Uterus (tissue), 4 donors: ENCODE data around the gene BDNF. TPM values are rescaled to one million over a fixed set of nuclear protein-coding genes. Genes with fewer than 3 reads are reported as not detected.

ENCODE experiments used
- DNase-seq, 2 donors: peaks; one replicate each; pipeline ENCODE4 v3.0.0-alpha.2; 2019 to 2020
- H3K27ac ChIP-seq, 2 donors: fragments of 200-600 bp; sonication (generic); 1 replicate in 1 of 2; 2 replicates in 1 of 2; pipeline ENCODE4 v1.5.1; 2016 to 2018
- H3K27me3 ChIP-seq, 2 donors: fragments of 200-600 bp; sonication (generic); one replicate each; pipeline ENCODE4 v1.5.1; 2018 to 2019; ENCODE audit warnings: control low read depth in 1 of 2
- H3K36me3 ChIP-seq, 2 donors: fragments of 200-600 bp; sonication (generic); one replicate each; pipeline ENCODE4 v1.5.1; 2019; ENCODE audit warnings: control low read depth in 1 of 2
- H3K4me1 ChIP-seq, 2 donors: fragments of 200-600 bp; sonication (generic); one replicate each; pipeline ENCODE4 v1.5.1; 2018 to 2019; ENCODE audit warnings: control low read depth in 1 of 2
- H3K4me3 ChIP-seq, 2 donors: fragments of 200-600 bp; sonication (generic); 1 replicate in 1 of 2; 2 replicates in 1 of 2; pipeline ENCODE4 v1.5.1; 2018 to 2019; ENCODE audit warnings: mild to moderate bottlenecking in 1 of 2
- H3K9me3 ChIP-seq, 2 donors: fragments of 200-600 bp; sonication (generic); one replicate each; pipeline ENCODE4 v1.5.1; 2019; ENCODE audit warnings: control low read depth in 1 of 2
- POLR2A ChIP-seq, 2 donors: fragments of 450-650 bp; IDR thresholded peaks; one replicate each; pipeline ENCODE4 v1.6.1; 2016; ENCODE audit warnings: antibody characterized with exemption in 2 of 2, mild to moderate bottlenecking in 1 of 2, moderate library complexity in 1 of 2
- intact Hi-C: fragments of 100-400 bp; cut with DNase I; formaldehyde crosslinking; loops from one replicate; pipeline ENCODE4 v1.15.1; 2023; ENCODE audit warnings: low total_unique reads
- total RNA-seq, 4 donors: library from RNA; depleted of rRNA in 3 of 4; stranded (reverse); fragments of >200 nt in 3 of 4; gene quantifications; one replicate each; pipeline versions ENCODE4 v1.1.0 to v1.2.4, GENCODE V29; 2014 to 2023
- TF ChIP-seq, protein P1 (sequence below), 4 experiments: fragments of 200-600 bp in 2 of 4; fragments of 450-650 bp in 2 of 4; sonication (generic) in 2 of 4; IDR thresholded peaks; one replicate each; pipeline ENCODE4 v1.5.1; 2016 to 2019; ENCODE audit warnings: antibody characterized with exemption in 4 of 4, mild to moderate bottlenecking in 2 of 4, moderate library complexity in 1 of 4
- donor health status: DM: yes; HTN: yes; CAD: no.

Gene BDNF
- total RNA-seq, 4 donors from 2014 or later: 0.83 TPM; not detected in 3

- Histone ChIP-seq H3K36me3 (no peaks in the 10 kb centered on the region), H3K4me3 (no peak overlapping the region), H3K4me1 (peaks cover 0 to 8% of the 10 kb centered on the region in 2 donors), H3K27me3 (peaks cover 0 to 23% of the 10 kb centered on the region in 2 donors), H3K27ac (no peak overlapping the region), H3K9me3 (no peaks in the 10 kb centered on the region)
- DNase-seq: no peak
- intact Hi-C loops: no loop called here
- no peak for TF ChIP-seq POLR2A (IDR thresholded peaks at IDR 0.05)
- TF ChIP-seq, protein P1, sequence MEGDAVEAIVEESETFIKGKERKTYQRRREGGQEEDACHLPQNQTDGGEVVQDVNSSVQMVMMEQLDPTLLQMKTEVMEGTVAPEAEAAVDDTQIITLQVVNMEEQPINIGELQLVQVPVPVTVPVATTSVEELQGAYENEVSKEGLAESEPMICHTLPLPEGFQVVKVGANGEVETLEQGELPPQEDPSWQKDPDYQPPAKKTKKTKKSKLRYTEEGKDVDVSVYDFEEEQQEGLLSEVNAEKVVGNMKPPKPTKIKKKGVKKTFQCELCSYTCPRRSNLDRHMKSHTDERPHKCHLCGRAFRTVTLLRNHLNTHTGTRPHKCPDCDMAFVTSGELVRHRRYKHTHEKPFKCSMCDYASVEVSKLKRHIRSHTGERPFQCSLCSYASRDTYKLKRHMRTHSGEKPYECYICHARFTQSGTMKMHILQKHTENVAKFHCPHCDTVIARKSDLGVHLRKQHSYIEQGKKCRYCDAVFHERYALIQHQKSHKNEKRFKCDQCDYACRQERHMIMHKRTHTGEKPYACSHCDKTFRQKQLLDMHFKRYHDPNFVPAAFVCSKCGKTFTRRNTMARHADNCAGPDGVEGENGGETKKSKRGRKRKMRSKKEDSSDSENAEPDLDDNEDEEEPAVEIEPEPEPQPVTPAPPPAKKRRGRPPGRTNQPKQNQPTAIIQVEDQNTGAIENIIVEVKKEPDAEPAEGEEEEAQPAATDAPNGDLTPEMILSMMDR (IDR thresholded peaks at IDR 0.05): no peak
Observed at GRCh38 chr11:27697679-27698275, 2.5 kb downstream of the BDNF start.

GRCh38 chr11:27696961-27697360, 3.3 kb downstream of the BDNF start:
- H3K4me1 ChIP-seq: peaks cover 0 to 8% of the 10 kb centered on the region in 2 donors
- no peak for TF ChIP-seq POLR2A (IDR thresholded peaks at IDR 0.05)
- intact Hi-C loops: no loop called here
- no peak for DNase-seq
- no peaks in the 10 kb centered on the region for H3K36me3 ChIP-seq
- no peak overlapping the region for H3K4me3 ChIP-seq
- H3K27me3 ChIP-seq: peaks cover 0 to 22% of the 10 kb centered on the region in 2 donors
- no peaks in the 10 kb centered on the region for H3K9me3 ChIP-seq
- H3K27ac ChIP-seq: no peak overlapping the region

DNA sequence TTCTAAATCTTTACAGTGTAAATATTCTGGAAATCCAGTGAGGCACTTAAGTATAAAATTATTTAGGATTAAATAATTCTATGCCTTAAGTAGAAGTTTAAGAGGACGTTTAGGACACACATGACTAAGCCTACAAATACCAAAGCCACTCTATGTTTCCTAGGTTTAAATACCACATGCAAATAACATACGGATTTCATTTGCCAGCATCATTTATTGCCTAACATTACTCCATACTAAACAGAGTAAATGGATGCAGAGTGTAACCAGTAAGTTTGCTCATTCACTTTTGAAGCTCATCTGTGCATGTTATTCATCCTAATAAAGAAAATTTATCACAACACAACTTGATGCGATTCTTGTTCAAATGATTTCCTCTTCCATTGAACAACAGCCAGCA, 4.1 kb downstream of the BDNF start:
- TF ChIP-seq POLR2A (IDR thresholded peaks at IDR 0.05): no peak
- TF ChIP-seq, protein P1 (IDR thresholded peaks at IDR 0.05): no peak
- H3K36me3 ChIP-seq: no peaks in the 10 kb centered on the region
- H3K27ac ChIP-seq: no peak overlapping the region
- DNase-seq: no peak
- H3K4me3 ChIP-seq: no peak overlapping the region
- intact Hi-C loops: no loop called here
- peaks cover 0 to 15% of the 10 kb centered on the region in 2 donors for H3K27me3 ChIP-seq
- peaks cover 0 to 8% of the 10 kb centered on the region in 2 donors for H3K4me1 ChIP-seq
- H3K9me3 ChIP-seq: no peaks in the 10 kb centered on the region

GRCh38 chr11:27694992-27695391, 5.3 kb downstream of the BDNF start:
- TF ChIP-seq POLR2A (IDR thresholded peaks at IDR 0.05): no peak
- TF ChIP-seq, protein P1 (IDR thresholded peaks at IDR 0.05): no peak
- Histone ChIP-seq H3K4me3 (no peak overlapping the region), H3K27me3 (peaks cover 0 to 15% of the 10 kb centered on the region in 2 donors), H3K9me3 (no peaks in the 10 kb centered on the region), H3K4me1 (peaks cover 0 to 6% of the 10 kb centered on the region in 2 donors), H3K27ac (no peak overlapping the region), H3K36me3 (no peaks in the 10 kb centered on the region)
- no peak for DNase-seq
- intact Hi-C loops: no loop called here

- intact Hi-C loops: no loop called here
- Histone ChIP-seq H3K36me3 (no peaks in the 10 kb centered on the region), H3K27me3 (peaks cover 0 to 15% of the 10 kb centered on the region in 2 donors), H3K4me1 (no peaks in the 10 kb centered on the region), H3K27ac (no peak overlapping the region), H3K9me3 (no peaks in the 10 kb centered on the region), H3K4me3 (no peak overlapping the region)
- no peak for TF ChIP-seq POLR2A (IDR thresholded peaks at IDR 0.05)
- TF ChIP-seq, protein P1 (IDR thresholded peaks at IDR 0.05): no peak
- DNase-seq: no peak
Observed at GRCh38 chr11:27693398-27693797, 6.9 kb downstream of the BDNF start.
